ENCODE data around the gene GDPD5.

GDPD5 gene

DNA sequence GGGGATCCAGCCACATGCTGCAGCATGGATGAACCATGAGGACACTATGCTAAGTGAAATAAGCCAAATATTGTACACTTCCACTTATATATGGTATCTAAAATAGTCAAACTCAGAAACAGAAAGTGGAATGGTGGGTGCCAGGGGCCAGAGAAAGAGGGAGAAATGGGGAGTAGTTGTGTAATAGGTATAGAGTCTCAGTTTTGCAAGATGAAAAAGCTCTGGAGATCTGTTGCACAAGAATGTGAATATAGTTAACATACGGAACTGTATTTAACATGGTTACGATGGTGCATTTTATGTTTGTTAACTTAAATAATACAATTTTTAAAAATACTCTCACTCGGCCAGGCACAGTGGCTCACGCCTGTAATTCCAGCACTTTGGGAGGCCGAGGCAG, 21.2 kb downstream of the GDPD5 start:
- TF ChIP-seq, protein P1, sequence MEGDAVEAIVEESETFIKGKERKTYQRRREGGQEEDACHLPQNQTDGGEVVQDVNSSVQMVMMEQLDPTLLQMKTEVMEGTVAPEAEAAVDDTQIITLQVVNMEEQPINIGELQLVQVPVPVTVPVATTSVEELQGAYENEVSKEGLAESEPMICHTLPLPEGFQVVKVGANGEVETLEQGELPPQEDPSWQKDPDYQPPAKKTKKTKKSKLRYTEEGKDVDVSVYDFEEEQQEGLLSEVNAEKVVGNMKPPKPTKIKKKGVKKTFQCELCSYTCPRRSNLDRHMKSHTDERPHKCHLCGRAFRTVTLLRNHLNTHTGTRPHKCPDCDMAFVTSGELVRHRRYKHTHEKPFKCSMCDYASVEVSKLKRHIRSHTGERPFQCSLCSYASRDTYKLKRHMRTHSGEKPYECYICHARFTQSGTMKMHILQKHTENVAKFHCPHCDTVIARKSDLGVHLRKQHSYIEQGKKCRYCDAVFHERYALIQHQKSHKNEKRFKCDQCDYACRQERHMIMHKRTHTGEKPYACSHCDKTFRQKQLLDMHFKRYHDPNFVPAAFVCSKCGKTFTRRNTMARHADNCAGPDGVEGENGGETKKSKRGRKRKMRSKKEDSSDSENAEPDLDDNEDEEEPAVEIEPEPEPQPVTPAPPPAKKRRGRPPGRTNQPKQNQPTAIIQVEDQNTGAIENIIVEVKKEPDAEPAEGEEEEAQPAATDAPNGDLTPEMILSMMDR (IDR thresholded peaks at IDR 0.05; ENCODE audit: borderline replicate concordance, insufficient read depth, low read depth, low read length) = no peak
- no peak overlapping the region for H3K4me3 ChIP-seq (ENCODE audit: low read depth, low read length)

DNA sequence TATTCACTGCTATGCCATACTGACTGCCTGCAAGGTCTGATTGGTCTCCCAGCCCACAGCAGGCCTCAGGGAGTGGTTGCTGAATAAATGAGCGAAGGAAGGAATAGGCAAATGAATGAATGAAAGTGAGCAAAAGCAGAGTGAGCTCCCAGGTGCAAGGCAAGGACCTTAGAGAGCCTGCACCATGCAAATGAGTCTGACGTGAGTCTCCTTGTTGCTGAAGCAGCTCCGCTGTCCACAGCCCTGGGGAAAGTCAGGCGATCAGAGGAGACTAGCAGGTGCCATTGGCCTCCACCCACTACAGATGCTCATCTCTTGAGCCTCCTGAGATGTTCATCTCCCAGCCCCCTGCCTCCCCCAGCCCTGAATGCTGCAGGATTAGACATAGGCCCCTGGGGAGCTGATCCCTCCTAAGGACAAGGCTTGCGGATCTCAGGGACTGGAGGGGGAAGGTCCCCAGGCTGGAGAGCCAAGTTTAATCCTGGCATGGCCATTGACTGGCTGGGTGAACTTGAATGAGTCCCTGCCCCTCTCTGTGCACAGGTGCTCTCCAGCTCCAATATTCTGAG, 22.1 kb downstream of the GDPD5 start:
- TF ChIP-seq, protein P1 (IDR thresholded peaks at IDR 0.05; ENCODE audit: borderline replicate concordance, insufficient read depth, low read depth, low read length) = no peak
- no peak overlapping the region for H3K4me3 ChIP-seq (ENCODE audit: low read depth, low read length)

DNA sequence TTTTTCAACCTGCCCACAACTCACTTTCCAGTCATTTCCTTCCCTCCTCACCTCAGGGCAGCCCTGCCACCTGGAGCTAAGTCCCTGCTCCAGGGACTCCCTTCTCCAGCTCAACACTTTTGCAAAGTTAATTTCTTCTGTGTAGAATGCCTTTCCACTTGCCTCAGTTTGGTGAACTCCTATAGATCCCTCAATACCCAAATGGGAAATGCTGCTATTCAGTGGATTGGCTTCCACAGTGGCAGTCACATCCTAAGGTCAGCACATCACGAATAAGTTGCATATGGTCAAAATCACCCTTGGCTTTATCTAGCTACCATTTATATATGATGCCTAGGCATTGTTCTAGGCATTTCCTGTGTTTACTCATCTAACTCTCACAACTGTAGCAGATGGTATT, 23.6 kb downstream of the GDPD5 start:
- TF ChIP-seq, protein P1 (IDR thresholded peaks at IDR 0.05; ENCODE audit: borderline replicate concordance, insufficient read depth, low read depth, low read length) = no peak
- no peak overlapping the region for H3K4me3 ChIP-seq (ENCODE audit: low read depth, low read length)

DNA sequence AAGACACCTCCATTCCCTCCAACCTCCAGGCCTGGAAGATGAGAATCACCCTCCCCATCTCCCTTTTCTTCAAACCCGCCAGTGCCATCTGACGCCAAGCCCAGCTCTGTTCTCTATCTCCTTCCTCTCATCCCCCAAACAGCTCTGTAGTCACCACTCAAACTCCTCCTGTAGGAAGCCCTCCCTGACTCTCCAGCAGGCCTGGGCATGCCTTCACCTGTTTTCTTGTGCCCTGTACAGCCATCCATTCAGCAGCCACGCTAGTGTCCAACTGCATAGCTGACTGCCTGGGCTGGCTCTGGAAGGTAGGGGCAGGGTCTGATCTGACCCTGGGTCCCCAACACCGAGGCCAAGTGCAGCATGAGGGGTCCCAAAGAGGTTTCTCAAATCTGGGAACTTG, 25.0 kb downstream of the GDPD5 start:
- TF ChIP-seq, protein P1 (IDR thresholded peaks at IDR 0.05; ENCODE audit: borderline replicate concordance, insufficient read depth, low read depth, low read length) = no peak
- H3K4me3 ChIP-seq (ENCODE audit: low read depth, low read length) = no peak overlapping the region

DNA sequence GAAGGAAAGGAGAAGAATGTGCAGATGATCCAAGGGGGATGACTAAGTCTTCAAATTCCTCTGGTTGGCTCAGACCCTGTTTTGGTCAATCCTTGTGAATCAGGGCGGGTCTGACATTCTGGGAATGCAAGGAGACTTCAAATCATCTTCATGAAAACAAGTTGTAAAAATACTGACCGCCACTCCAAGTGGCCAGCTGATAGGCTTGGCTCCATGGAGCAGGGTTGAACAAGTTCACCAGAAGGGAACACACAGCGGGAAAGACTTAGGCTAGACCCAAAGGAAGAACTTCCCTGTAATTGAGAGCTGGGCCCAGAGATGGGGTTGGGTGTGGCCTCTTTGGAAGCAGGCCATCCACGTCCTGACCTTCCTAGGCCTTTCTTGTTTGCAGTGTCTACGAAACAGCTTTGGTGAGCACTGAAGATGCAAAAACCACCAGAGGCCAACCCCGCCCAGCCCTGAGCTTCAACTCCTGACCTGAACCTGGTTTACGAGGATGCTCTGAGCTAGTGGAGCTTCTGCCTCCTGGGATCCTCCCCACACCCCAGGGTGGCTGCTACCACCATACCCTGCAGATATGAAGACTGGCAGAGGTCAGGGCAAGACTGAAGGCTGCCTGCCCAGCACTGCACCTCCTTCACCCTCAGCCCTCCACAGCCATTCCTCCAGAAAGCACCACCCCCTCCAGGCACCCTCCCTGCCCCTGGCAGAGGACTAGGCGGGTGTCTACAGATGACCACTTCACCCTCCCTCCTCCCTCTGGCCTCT, 26.1 kb downstream of the GDPD5 start:
- TF ChIP-seq, protein P1 (IDR thresholded peaks at IDR 0.05; ENCODE audit: borderline replicate concordance, insufficient read depth, low read depth, low read length) = no peak
- H3K4me3 ChIP-seq (ENCODE audit: low read depth, low read length) = no peak overlapping the region

DNA sequence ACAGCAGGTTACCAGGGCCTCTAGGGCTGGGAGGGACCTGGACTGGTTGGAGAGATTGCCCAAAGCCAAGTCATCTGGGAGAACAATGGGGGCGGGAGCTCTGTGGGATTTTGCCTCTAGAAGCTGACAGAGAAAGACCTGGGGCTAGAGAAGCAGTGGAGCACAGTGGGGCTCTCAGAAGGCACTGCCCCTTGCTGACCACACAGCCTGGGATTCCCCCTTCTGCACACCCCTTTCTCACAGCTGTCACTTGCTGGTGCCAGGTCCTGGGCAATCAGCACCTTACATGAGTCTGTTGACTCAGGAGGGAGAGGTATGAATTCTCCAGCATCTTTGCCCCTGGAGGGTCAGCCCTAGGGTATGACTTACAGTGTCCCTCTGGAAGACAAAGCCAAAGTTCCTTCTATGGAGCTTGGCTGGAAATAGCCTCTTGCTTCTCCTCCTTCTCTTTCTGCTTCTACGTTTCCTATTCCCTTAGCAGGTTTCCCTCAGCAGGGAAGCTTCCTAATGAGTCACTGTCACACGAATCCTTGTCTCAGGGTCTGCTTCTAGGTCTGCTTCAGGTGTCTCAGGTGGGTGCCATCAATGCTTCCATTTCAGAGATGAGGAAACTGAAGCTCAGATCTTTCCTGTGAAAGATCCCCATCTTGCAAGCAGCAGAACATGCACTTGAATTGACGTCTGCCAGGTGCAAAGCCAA, 27.0 kb downstream of the GDPD5 start:
- TF ChIP-seq, protein P1 (IDR thresholded peaks at IDR 0.05; ENCODE audit: borderline replicate concordance, insufficient read depth, low read depth, low read length) = no peak
- no peak overlapping the region for H3K4me3 ChIP-seq (ENCODE audit: low read depth, low read length)

All from GM12875 (cell line).